H1 (cell line): ENCODE data around the gene SLC2A4RG.

ENCODE experiments used
- ATF3 ChIP-seq: IDR thresholded peaks from 2 replicates; pipeline ENCODE4 v1.6.1; 2011; ENCODE audit warnings: low read depth, mild to moderate bottlenecking, low read length; ENCODE audit not compliant: insufficient read depth
- CREB1 ChIP-seq: IDR thresholded peaks from 2 replicates; pipeline ENCODE4 v1.6.1; 2012; ENCODE audit warnings: inconsistent platforms
- CTCF ChIP-seq, 3 experiments: IDR thresholded peaks; 1 replicate in 2 of 3; 2 replicates in 1 of 3; pipeline versions ENCODE4 v1.5.1 to v1.6.1; 2011; ENCODE audit warnings: low read length in 3 of 3, mild to moderate bottlenecking in 3 of 3, inconsistent platforms in 2 of 3, low read depth in 1 of 3, moderate library complexity in 1 of 3; ENCODE audit not compliant: insufficient read depth in 1 of 3; ENCODE audit errors: control extremely low read depth in 1 of 3

DNA sequence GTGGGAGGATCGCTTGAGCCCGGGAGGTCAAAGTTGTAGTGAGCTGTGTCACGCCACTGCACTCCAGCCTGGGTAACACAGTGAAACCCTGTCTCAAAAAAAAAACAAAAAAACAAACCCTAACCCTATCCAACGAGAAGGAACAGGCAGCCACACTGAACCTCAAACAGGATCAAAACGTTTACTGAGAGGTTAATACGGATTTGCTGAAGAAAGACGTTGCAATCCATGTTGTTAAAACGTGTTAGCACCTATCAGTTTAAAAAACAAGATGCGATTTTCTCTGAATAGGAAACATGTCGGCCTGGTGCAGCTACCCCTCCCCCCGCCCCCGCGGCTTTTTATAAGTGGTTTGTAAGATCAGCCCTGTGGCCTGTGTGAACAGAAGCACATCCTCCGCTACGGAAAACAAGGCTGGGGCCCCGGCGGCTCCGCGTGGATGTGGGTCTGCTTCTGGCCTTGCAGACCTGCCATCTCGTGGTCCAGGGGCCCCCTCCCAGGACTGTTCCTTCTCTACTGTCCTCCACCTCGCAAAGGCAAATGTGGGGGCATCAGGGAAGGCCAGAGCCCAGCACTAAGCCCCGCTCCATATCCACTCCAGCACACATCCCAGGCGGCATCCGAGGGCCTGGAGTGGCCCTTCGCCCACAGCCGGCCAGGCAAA is 11.4 kb downstream of the SLC2A4RG start:
- no peak for TF ChIP-seq ATF3
- no peak for TF ChIP-seq CREB1
- no peak for TF ChIP-seq CTCF (IDR thresholded peaks at IDR 0.05; ENCODE audit: control extremely low read depth in 1 of 3, insufficient read depth in 1 of 3, low read depth in 1 of 3, low read length in 3 of 3)
